ENCODE measurements around the gene LRCH4.

- TF ChIP-seq CTCF (IDR thresholded peaks at IDR 0.05) = no peak
- TF ChIP-seq POLR2A (IDR thresholded peaks at IDR 0.05) = no peak
Observed at GRCh38 chr7:100532165-100533022, 53.5 kb downstream of the LRCH4 start.

All from heart left ventricle (tissue), 13 donors.